Measurements from ENCODE around the gene DESI1.
A peak's percentile ranks its signal among the peaks of the same experiment; 100 is the strongest.
"Not testable (repeated sequence)": the region's sequence is repeated elsewhere in the genome, so short reads cannot be mapped to it uniquely, and the experiment has no call there.

The DESI1 gene

GRCh38 chr22:41582694-41583093 lies 38.1 kb downstream of the DESI1 start:
- no peak for DNase-seq

GRCh38 chr22:41579997-41580355 lies 40.9 kb downstream of the DESI1 start:
- DNase-seq = no peak

DNA sequence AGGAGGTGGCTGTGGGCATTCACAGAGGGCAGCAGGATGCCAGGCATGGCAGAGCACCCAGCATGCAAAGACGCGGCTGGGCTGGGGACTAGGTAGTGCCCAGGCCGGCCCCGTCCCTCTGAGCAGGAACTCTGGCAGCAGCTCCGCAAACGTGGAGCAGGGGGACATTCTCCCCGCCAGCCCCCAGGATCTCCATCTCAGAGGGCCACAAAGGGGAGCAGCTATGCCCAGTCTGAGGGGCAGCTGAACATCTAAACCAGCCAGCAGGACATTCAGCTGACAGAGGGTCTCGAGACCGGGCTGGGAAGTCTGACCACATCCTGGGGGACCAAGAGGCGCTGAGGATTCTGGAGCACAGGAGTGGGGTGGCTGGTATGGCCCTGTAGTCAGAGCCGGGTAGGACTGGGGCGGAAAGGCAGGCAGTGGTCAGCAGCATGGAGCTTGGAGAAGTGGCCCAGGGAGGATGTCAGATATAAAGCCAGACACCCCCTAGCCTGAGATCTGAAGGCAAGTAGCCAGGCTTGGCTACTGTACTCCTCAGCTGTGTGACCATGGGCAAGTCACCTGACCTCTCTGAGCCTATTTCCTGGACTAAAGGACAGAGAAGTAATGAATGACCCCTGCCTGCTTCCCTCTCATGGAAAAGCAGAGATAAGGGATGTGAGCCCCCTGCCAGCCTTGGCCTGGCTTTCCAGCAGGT lies 41.4 kb downstream of the DESI1 start:
- DNase-seq = no peak

DNA sequence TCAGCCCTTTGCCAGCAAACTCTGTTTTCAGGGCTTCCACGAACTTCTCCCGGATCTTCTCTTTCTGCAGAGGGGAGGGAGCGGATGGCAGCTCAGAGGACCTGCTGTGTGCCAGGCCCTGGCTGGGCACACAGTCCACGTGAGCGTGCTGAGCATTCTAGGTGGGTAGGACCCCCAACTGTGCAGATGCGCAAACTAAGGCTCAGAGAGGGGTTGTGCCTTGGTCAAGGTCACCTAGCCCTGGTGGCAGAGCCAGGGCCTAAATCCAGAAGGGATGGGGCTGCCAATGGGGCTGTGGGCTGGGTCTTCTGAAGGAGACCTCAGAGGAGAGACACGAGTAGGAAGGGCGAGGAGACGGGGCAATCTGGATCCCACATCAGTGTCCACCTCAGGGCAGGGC lies 42.0 kb downstream of the DESI1 start:
- DNase-seq = no peak

DNA sequence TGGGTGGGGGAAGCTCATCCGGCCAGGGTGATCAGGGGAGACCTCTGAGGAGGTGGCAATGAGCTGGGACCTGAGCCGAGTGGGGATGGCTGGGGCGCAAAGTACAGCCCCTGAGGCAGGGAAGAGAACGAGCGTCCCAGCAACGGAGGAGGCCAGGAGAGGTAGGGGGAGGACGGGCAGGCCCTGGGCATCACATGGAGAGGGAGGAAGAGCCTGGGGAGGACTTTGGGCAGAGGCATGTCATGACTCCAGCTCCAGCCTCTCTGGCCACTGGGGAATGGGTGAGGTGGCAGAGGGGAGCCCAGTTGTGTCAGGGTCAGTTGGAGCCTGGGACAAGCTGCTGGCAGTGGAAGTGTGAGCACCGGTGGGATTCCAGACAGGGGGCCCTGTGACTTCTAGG lies 42.7 kb downstream of the DESI1 start:
- no peak for DNase-seq

- DNase-seq = peak in 4 of 6 experiments; percentile 2 to 25 (median 13)
Observed at GRCh38 chr22:41576877-41577276, 44.0 kb downstream of the DESI1 start.

GRCh38 chr22:41575533-41575932 lies 45.3 kb downstream of the DESI1 start:
- no peak for DNase-seq

GRCh38 chr22:41574847-41575381 lies 45.9 kb downstream of the DESI1 start:
- no peak for DNase-seq

DNA sequence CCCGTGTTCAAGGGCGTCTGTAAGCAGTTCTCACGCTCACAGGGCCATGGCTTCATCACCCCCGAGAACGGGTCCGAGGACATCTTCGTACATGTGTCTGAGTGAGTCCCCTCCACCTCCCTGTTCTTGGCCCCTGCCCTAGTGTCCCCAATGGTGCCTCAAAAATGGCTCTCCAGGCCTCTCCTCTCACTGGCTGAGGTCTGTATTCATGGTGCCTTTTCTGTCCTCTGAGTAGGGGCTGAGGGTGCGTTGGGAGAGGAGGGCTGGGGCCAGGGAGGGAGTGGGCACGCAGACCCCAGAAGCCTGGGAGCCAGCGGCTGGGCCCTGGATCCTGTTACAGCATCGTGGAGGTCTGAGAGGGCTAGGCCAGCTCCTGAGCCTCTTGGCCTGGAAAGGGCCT lies 47.2 kb downstream of the DESI1 start:
- DNase-seq = no peak

DNA sequence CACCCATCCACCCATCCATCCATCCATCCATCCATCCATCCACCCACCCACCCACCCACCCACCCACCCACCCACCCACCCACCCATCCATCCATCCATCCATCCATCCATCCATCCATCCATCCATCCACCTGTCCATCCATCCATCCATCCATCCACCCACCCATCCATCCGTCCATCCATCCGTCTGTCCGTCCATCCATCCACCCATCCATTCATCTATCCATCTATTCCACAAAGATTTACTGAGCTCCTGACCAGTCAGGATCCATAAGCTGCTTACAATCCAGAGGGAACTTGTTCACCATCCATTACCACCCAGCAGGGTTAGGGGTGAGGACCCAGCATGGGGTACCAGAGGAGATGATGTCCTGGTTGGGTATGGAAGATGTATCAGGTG lies 48.5 kb downstream of the DESI1 start:
- DNase-seq = not testable (repeated sequence)

GRCh38 chr22:41571786-41572185 lies 49.1 kb downstream of the DESI1 start:
- no peak for DNase-seq

DNA sequence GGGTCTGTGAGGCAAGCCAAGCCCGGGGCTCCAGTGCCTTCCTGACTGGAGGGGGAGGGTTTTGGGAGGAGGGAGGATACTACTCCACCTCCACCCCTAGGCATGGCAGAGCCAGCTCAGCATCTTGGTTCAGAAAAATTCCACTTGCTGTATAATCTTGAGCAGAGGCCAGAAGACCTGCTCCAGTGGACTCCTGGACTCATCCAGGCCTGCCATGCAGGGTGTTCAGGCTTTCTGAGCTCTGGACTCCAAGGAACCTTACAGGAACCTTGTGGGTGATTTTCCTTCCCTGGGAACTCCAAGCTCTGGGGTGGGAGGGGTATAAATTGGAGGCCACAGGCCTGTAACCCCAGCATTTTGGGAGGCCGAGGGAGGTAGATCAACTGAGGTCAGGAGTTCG lies 50.6 kb downstream of the DESI1 start:
- DNase-seq = no peak

- no peak for DNase-seq
Observed at GRCh38 chr22:41568811-41569210, 52.0 kb downstream of the DESI1 start.

DNA sequence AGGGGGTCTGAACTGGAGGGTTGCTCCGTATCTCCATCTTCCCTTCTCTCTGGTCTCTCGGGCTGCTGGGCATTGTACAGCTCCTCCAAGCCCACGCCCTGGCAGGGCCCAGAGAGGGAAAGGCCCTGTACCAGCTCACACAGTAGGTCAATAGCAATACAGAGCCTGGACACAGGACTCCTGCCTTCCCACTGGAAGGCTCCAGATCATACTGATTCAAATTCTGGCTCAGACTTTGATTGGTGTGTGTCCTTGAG lies 53.4 kb downstream of the DESI1 start:
- no peak for DNase-seq

- DNase-seq = no peak
Observed at GRCh38 chr22:41565403-41566054, 55.3 kb downstream of the DESI1 start.

- DNase-seq = no peak
Observed at GRCh38 chr22:41564563-41564962, 56.3 kb downstream of the DESI1 start.

DNA sequence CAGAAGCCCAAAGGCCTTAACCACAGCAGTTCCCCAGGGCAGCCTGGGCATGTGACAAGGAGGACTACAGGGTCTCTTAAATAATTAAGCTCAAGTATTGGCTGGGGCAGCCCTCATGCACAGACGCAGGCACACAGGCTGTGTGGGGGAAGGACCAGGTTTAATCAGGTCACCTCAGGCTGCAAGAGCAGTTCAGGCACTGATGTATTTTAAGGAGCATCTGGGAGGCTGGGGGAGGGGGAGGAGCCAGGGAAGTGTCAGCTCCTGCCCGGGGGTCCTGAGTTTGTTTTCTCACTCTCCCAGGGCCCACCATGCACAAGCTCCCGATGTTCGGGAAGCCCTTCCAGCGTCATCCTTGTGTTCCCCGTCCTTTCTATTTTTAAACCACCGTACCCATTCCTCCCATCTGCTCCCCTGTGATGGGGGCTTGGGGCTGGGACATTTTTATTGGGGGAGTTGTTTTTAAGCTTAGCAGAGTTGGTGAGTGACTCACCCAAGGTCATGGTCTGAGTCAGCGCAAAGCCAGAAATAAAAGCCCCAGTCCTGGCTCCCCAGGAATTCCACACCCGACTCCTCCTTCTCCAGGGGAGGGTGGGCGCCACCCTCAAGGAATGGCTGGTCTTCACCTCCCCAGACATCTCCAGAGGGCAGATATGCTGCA lies 57.7 kb downstream of the DESI1 start:
- no peak for DNase-seq

DNA sequence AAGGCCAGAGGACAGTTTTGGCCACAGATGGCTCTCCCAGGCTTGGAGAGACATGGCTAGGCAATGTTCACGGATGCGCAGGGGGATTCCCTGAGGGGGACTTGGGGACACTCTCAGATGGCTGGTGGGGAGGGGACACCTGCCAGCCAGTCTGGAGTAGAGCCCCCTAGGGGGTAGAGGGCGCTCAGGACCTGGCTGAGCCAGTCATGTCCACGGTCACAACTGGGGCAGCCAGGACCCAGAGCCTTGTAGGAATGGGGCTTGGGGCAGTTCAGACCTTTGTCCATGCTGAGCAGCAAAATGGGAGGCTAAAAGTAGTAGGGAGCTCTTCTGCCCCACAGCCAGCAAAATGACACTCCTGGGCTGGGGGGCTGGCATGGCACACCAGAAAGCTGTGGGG lies 58.4 kb downstream of the DESI1 start:
- DNase-seq = no peak

DNA sequence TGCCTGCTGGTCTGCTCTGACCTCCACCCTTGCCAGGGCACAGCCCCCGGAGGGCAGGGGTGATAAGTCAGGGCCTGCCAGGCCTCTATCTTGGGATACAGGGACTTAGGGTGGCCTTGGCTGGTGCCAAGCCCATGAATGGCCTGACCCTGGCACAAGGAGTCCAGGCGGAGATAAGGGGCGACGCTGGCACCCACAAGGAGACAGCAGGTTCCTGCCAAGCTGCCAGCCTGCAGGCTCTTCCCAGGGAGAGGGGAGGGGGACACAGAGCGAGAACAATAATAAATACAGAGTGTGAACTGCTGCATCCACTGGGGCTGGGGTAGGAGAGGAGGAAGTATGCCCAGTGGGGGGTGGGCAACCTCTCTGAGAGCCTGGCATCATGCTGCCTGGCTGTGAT lies 59.1 kb downstream of the DESI1 start:
- DNase-seq = no peak

GRCh38 chr22:41561335-41561734 lies 59.5 kb downstream of the DESI1 start:
- DNase-seq = no peak

DNA sequence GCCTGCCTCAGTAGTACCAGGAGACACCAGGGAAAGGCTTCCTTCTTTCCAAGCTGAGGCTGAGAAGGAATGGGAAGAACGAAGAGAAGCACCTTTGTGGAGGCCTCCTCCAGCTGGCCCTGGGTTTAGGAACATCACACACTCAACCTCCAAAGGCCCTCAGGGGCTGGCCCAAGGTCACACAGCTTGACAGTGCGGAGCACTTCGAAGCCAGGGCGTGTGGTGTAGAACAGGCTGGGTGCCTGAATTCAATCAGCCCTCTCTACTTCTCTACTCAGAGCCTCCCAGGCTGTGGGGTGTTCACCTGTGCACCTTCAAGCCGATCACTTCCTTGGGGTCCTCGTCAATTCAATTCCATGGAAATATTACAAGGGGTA lies 60.8 kb downstream of the DESI1 start:
- DNase-seq = no peak

DNA sequence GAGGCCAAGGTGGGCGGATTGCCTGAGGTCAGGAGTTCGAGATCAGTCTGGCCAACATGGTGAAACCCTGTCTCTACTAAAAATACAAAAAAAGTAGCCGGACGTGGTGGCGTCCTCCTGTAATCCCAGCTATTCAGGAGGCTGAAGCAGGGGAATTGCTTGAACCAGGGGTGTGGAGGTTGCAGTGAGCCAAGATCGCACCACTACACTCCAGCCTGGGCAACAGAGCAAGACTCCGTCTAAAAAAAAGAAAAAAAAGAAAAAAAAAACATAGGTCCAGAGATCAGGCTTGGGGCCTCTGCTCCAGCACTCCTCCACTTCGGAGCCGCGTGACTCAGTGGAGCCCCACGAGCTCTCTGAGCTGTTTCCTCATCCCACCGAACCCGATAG lies 62.6 kb downstream of the DESI1 start:
- not testable (repeated sequence) for DNase-seq

GRCh38 chr22:41557401-41558240 lies 63.2 kb downstream of the DESI1 start:
- DNase-seq = no peak

DNA sequence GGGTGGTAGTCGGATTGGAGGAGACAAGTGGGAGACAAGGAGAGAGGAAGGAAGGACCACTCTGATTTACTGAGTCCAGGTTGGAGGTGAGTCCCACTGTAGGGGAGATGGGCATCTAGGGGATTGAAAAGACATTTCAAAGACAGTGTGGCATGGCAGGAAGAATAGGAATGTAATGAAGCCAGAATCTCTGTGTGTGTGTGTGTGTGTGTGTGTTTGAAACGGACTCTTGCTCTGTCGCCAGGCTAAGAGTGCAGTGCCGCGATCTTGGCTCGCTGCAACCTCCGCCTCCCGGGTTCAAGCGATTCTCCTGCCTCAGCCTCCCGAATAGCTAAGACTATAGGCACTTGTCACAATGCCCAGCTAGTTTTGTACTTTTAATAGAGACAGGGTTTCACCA lies 64.3 kb downstream of the DESI1 start:
- no peak for DNase-seq
